Measurements from ENCODE around the gene FBXL16. TPM values are rescaled to one million over a fixed set of nuclear protein-coding genes. Genes with fewer than 3 reads are reported as not detected.
A peak's percentile ranks its signal among the peaks of the same experiment; 100 is the strongest.

The FBXL16 gene
- total and polyA plus RNA-seq, 9 of the 15 experiments (the other 6 are each of a cell fraction or from before 2014, with no cell fraction given), result 0.21 to 8.2 (median 1.7) TPM

- TF ChIP-seq SIN3A (IDR thresholded peaks at IDR 0.05; ENCODE audit: borderline replicate concordance in 2 of 2, control insufficient read depth in 1 of 2, low read depth in 2 of 2, low read length in 2 of 2), result peak; percentile 58 to 88; a peak in 3 of 4 replicates
- no peak; the same call in 1 of the 2 replicates for TF ChIP-seq ZNF263 (CRISPR knock-in tag; IDR thresholded peaks at IDR 0.05; ENCODE audit: borderline replicate concordance)
- TF ChIP-seq ZNF134 (CRISPR knock-in tag; conservative IDR thresholded peaks at IDR 0.05), result no peak
- TF ChIP-seq ARID3B (CRISPR knock-in tag; IDR thresholded peaks at IDR 0.05; ENCODE audit: borderline replicate concordance), result no peak
- no peak for TF ChIP-seq GATAD2A (IDR thresholded peaks at IDR 0.05)
- TF ChIP-seq ATF2 (CRISPR knock-in tag; IDR thresholded peaks at IDR 0.05), result peak; percentile 38; the same call in 1 of the 2 replicates
- TF ChIP-seq TOE1 (IDR thresholded peaks at IDR 0.05; ENCODE audit: borderline replicate concordance), result no peak
- TF ChIP-seq TOE1 (CRISPR knock-in tag; IDR thresholded peaks at IDR 0.05; ENCODE audit: borderline replicate concordance, low read depth), result no peak
- TF ChIP-seq ZNF79 (CRISPR knock-in tag; IDR thresholded peaks at IDR 0.05; ENCODE audit: low read depth), result no peak
- no peak for TF ChIP-seq DDX20 (tag; IDR thresholded peaks at IDR 0.05; ENCODE audit: low read depth)
- TF ChIP-seq ZNF41 (CRISPR knock-in tag; conservative IDR thresholded peaks at IDR 0.05), result no peak
- no peak for TF ChIP-seq ARID1B (IDR thresholded peaks at IDR 0.05)
- no peak for TF ChIP-seq BRCA1 (IDR thresholded peaks at IDR 0.05)
- no peak for TF ChIP-seq BRCA1 (CRISPR knock-in tag; IDR thresholded peaks at IDR 0.05)
- TF ChIP-seq ZNF639 (CRISPR knock-in tag; conservative IDR thresholded peaks at IDR 0.05 in 1 of 2, IDR thresholded peaks at IDR 0.05 in 1 of 2), result 0 out of 4 replicates have a peak, but pooled peaks of 1 of the 2 experiments have one; percentile 39
- TF ChIP-seq MAX (CRISPR knock-in tag; IDR thresholded peaks at IDR 0.05), result peak; percentile 83
- TF ChIP-seq NFXL1 (CRISPR knock-in tag; IDR thresholded peaks at IDR 0.05), result no peak
- peak; percentile 89; the same call in 1 of the 2 replicates for TF ChIP-seq CLOCK (CRISPR knock-in tag; IDR thresholded peaks at IDR 0.05; ENCODE audit: borderline replicate concordance)
- TF ChIP-seq ZNF282 (CRISPR knock-in tag; IDR thresholded peaks at IDR 0.05), result no peak
- TF ChIP-seq CTBP1 (IDR thresholded peaks at IDR 0.05; ENCODE audit: borderline replicate concordance), result peak; percentile 54; the same call in 1 of the 2 replicates
Observed at GRCh38 chr16:728131-728889, 22.7 kb upstream of the FBXL16 start (continued).

All from K562 (cell line).